Breast epithelium (tissue), 3 donors: ENCODE measurements around the gene USP22.

Experiments used
- POLR2A ChIP-seq: fragments of 450-650 bp; IDR thresholded peaks from one replicate; pipeline ENCODE4 v1.6.1; 2016; ENCODE audit warnings: antibody characterized with exemption, mild to moderate bottlenecking, moderate library complexity
- POLR2AphosphoS5 ChIP-seq, 3 donors: sonication (generic); formaldehyde crosslinking; IDR thresholded peaks; one replicate each; pipeline ENCODE4 v1.6.1; 2017; ENCODE audit warnings: antibody characterized with exemption in 3 of 3
- TF ChIP-seq, protein P1 (sequence below), 3 donors: fragments of 450-650 bp; IDR thresholded peaks; one replicate each; pipeline ENCODE4 v1.5.1; 2016 to 2017; ENCODE audit warnings: antibody characterized with exemption in 3 of 3, mild to moderate bottlenecking in 3 of 3, moderate library complexity in 3 of 3

DNA sequence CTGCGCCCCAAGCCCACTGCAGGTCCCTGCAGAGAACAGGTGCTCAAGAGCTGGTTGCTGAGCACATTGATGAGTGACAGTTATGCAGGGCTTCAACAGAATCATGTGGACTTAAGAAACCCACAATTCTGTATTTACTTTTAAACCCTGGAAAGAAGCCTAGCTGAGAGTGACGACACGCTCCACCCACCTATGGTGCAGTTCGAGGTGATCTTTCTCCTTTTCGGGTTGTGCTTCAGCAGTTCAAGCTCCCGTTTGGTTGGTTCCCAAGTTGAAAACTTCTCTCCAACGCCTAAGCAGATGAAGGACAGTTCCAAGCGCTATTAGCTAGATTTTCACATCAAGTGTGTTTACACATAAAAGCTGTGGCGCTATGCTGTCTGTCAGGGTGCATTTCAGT lies 23.9 kb downstream of the USP22 start:
- TF ChIP-seq, protein P1, sequence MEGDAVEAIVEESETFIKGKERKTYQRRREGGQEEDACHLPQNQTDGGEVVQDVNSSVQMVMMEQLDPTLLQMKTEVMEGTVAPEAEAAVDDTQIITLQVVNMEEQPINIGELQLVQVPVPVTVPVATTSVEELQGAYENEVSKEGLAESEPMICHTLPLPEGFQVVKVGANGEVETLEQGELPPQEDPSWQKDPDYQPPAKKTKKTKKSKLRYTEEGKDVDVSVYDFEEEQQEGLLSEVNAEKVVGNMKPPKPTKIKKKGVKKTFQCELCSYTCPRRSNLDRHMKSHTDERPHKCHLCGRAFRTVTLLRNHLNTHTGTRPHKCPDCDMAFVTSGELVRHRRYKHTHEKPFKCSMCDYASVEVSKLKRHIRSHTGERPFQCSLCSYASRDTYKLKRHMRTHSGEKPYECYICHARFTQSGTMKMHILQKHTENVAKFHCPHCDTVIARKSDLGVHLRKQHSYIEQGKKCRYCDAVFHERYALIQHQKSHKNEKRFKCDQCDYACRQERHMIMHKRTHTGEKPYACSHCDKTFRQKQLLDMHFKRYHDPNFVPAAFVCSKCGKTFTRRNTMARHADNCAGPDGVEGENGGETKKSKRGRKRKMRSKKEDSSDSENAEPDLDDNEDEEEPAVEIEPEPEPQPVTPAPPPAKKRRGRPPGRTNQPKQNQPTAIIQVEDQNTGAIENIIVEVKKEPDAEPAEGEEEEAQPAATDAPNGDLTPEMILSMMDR (IDR thresholded peaks at IDR 0.05): no peak
- TF ChIP-seq POLR2A (no peak), POLR2AphosphoS5 (IDR thresholded peaks at IDR 0.05) (no peak)
